Measurements from ENCODE around the gene GALNT16. TPM values are rescaled to one million over a fixed set of nuclear protein-coding genes. Genes with fewer than 3 reads are reported as not detected.
"Not testable (repeated sequence)": the region's sequence is repeated elsewhere in the genome, so short reads cannot be mapped to it uniquely, and the experiment has no call there.

Gene GALNT16
- total RNA-seq, 1 experiment from 2014 or later = 23.9 TPM

DNA sequence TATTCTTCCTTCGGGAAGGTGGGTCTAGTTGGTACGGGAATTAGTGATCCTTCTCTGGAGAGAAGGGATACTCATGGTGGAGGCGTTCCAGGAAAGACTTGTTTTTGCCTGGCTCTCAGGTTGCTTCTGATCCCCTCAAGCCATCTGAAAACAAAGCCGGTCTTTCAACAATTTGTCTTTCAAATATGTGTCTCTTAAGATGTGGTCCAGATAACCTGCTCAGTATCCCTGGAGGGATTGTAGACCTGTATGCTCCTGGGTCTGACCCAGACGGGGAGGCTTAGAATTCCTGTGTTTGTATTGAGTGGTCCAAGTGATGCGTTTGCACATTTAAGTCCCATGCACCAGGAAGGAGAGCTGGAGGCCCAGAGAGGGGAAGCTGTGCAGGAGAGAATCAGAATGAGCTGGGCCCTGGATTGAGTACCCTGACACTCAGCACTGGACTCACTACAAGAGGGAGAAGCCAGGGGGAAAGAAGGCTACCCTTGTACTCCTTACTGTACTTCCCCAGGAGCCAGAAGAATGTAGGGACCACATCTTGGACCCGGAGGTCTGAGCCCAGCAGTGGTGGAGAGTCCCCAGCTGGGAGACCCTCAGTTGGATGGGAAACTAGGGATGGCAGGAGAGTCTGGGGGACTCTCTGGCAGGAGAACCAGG is 97.7 kb downstream of the GALNT16 start:
- DNase-seq (ENCODE audit: extremely low read depth, low read depth) = no peak

DNA sequence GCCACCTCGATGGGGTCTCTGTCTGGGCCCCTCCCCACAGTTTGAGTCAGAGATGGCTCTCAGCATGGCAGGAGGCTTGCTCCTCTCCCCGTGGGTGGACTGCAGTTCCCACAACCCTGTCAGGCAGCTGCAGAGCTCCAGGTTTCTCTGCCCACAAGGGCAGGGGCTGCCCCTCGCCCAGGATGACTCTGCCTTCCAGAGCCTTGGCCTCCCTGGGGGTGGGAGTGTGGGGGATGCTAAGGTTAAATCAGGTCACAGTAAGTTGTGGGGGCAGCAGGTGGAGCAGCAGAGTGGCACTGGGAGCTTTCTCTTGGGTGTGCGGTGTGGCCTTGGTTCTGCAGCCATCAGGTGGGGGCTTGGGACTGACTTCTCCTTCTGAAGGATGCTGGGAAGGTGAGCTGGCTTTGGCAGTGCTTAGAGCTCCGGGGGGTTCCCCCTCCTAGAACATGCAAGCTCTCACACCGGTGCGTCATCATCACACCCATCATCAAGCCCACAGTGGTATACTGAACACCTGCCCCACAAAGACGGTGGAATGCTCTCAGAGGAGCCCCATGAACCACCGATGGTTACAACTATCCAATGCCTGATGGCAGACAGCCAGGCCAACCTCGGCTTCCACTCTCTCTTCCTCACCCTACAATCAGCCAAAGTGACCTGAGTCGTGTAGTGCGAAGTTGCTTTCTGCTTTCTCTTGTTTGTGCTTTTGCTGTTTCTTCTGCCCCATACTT is 98.4 kb downstream of the GALNT16 start:
- DNase-seq (ENCODE audit: extremely low read depth, low read depth) = no peak

DNA sequence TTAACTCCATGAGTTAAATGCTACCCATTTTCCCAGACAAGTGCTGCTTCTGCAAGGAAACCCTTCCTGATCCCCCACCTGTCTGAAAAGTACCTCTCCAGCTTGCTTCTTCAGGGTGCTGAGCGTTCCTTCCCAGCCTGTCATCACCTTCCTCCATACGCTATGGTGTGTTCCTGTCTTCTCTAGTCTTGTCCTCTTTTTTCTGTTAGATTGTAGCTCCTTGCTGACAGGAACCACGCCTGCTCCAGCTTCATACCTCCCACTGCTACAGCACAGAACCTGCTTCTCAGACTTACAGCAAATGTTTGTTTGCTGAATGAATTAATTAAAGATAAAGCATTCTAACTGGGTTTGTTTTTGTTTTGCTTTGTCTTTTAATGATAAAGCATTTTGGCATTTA is 99.0 kb downstream of the GALNT16 start:
- no peak for DNase-seq (ENCODE audit: extremely low read depth, low read depth)

DNA sequence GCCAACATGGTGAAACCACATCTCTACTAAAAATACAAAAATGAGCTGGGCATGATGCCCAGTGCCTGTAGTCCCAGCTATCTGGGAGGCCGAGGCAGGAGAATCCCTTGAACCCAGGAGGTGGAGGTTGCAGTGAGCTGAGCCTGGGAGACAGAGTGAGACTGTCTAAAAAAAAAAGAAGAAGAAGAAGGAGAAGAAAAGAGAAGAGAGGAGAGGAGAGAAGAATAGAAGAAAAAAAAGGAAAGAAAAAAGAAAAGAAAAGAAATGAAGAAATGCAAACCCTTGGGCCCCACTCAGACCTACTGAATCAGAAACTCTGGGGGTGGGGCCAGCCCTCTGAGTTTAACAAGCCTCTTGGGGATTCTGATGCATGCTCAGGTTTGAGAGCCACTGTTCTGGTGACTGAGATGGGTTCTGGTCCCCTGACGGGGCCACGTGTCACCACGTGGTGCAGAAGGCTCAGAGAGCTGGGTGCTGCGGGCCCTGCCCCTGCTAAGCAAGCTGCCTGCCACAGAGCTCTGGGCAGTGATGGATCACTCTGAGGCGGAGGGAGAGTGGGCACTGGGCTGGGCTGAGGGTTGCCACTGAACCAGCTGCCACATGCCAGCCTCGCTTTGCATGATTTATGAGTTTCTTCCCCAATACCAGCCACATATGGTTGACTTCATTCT is 100.6 kb downstream of the GALNT16 start:
- no peak for DNase-seq (ENCODE audit: extremely low read depth, low read depth)

DNA sequence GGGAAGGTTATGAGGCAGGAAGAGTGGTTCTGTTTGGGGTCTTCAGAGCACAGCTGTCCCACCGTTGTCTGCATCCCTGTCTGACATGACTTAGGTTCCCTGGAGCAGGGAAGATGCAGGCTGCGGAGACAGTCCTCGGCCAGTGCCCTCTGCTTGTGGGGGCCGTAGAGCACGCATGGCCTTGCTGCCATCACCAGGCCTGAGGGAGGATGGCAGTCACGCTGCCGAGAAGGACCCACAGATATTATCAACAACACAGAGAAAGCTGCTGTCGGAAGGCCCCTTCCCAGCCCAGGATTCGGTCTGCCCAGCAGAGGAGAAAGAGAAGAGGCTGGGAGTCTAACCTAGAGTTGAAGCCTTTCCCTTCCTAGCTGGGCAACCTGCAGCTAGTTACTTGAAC is 103.1 kb downstream of the GALNT16 start:
- DNase-seq (ENCODE audit: extremely low read depth, low read depth) = no peak

DNA sequence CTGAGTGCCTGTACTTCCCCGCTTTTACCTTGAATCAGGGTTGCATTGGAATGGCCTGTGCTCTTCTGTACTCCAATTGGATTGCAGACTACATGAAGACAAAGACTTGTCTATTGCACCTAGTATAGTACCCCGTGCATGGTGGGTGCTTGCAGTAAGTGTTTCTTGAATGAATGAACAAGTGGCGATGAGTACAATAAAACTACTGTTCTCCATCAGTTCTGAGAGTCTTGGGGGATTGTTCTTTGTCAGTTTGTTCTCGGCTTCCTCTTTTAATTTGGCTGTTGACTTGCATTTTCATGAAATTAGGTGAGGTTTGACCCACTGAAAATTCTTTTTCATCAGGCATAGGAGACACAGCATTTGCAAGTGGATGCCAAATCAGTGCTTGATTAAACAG is 104.0 kb downstream of the GALNT16 start:
- DNase-seq (ENCODE audit: extremely low read depth, low read depth) = no peak

DNA sequence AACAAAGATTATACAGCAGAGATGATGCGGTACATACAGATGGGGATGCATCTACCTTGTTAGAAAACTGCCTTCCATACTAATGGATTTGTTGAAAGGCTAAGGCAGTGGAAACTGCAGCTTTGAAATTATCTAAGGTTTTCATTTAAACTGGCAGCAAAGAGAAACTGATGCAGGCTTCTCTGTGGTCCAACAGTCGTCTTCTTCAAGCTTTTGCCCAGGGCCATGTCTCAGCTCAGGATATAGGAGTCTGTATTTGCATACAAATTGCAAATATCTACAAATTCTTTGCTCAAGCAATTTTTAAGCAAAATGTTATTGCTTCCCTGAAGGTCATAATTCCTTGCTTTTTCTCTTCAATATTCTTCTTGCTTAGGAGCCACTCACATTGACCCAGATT is 104.4 kb downstream of the GALNT16 start:
- no peak for DNase-seq (ENCODE audit: extremely low read depth, low read depth)

DNA sequence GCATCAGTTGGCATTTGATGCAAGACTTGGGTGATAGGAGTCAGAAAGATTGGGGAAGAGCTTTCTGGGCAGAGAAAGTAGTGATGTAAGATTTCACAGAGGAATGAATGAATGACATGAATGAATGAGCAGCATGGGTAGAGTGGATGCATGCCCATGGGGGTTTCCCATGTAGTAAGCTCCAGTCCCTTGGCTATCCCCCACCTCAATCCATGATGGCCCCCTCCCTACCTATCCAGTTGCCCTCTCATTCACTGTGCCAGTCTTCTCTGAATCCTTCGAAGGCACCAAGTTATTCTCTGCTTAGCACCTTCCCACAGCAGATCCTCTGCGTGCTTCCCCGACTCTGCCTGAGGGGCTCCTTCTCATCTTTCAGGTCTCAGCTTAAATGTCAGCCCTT is 106.1 kb downstream of the GALNT16 start:
- no peak for DNase-seq (ENCODE audit: extremely low read depth, low read depth)

DNA sequence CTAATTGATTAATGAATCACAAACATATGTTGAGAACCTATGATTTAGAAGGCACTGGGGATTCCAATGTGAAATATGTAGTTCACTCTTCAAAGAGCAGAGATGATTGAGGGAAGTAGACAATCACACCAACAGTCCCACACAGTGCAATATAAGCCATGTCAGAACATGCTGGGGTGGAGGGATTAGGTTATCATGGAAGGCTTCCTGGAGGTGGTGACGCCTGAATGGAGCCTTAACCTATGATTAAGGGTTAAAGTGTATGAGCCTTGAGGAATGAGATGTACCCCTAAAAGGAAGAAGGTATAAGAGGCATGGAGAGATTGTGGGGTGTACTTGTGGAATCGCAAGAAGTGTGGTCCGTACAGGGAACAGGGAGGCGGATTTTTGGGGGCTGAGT is 106.8 kb downstream of the GALNT16 start:
- DNase-seq (ENCODE audit: extremely low read depth, low read depth) = no peak

DNA sequence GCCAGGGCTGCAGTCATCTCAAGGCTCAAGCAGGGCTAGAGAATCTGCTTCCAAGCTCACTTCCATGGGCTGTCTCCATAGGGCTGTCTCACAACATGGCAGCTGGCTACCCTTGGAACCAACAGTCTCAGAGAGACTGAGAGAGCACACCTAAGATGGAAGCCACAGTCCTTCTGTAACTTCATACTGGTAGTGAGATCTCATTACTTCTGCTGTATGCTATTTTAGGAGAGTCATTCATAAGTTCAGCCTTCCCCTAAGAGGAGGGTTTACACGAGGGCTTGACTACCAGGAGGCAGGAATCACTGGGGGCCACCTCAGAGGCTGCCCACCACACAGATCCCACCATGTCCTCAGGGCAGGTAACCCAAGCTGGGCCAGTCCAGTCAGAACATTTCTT is 108.4 kb downstream of the GALNT16 start:
- DNase-seq (ENCODE audit: extremely low read depth, low read depth) = no peak

DNA sequence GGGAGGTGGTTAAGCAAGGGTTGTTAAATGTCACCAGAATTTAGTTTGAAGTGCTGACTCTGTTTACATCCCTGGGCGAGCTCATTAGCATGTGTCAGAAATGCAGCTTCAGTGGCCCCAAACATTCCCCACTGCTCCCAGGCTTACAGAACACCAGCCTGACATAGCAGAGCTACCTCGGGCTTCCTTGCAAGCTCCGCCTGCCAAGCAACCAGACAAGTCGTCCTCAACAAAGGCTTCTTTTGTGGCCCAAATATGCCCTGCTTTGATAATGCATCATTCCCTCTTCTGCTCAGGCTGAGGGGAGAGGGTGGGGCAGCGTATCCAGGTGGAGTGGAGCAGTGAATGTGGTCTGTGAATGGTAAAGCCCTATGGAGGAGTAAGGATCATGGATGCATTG is 110.1 kb downstream of the GALNT16 start:
- no peak for DNase-seq (ENCODE audit: extremely low read depth, low read depth)

DNA sequence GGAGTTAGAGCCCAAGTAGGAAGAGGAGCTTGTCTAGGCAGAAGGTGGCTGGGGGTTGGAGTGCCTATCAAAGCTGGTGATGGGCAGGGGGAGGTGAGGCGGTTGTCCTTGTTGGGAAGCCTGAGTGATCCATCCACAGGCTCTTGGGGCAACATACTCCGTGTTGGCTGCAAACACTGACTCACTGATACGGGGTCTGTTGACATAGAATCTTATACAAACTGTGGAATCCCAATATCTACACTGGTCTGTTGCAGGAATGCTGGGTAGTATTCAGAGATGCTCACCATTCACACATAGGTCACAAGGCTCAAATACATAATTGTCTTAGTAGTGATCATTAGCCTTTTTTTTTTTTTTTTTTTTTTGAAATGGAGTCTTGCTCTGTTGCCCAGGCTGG is 112.2 kb downstream of the GALNT16 start:
- no peak for DNase-seq (ENCODE audit: extremely low read depth, low read depth)

DNA sequence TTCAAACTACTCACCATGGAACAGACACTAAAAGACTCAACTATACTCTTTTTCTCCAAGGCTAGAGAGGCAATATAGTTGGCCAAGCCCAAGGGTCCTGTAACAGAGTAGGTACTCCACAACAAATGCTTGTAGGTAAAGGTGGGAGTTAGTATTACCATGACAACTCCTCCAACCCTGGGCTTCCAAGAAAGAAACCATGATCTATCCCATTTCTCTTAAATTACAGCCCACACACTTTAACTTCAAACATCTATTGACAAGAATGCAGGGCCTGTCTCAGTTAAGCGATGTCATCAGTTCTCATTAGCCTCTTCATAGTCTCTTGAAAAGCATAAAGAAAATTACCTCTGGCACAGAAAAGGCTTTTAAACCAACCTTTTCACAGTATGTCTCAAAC is 113.1 kb downstream of the GALNT16 start:
- DNase-seq (ENCODE audit: extremely low read depth, low read depth) = no peak

DNA sequence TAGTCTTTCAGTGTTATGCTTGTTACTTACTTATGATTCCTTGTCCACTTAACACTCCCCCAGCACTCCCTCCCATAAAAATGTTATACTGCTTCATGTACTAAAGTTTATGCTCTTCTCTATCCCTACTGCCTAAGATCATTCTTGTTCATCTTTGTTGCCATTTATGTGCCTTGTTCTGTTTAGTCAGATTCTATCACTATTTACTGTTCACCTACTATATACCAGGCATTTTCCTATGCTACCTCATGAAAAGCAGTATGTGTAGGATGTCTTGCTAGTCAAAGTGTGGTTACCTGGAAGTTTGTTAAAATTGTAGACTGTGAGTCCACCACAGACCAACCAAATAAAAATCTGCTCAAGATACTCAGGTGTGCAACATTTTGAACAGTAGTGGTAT is 114.3 kb downstream of the GALNT16 start:
- no peak for DNase-seq (ENCODE audit: extremely low read depth, low read depth)

DNA sequence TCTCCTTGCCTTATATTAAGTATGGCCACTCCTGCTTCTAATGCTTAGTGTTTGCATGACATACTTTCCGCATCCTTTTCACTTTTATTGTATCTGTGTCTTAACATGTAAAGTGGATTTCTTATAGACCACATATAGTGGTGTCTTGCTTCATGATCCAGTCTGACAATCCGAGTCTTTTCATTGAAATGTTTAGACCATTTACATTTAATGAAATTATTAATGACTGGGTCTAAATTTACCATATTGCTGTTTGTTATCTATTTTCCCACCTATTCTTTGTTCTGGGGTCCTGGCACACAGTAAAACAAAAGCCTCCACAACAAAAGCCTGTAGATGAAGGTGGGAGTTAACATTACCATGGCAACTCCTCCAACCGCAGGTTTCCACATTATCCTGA is 115.2 kb downstream of the GALNT16 start:
- DNase-seq (ENCODE audit: extremely low read depth, low read depth) = no peak

DNA sequence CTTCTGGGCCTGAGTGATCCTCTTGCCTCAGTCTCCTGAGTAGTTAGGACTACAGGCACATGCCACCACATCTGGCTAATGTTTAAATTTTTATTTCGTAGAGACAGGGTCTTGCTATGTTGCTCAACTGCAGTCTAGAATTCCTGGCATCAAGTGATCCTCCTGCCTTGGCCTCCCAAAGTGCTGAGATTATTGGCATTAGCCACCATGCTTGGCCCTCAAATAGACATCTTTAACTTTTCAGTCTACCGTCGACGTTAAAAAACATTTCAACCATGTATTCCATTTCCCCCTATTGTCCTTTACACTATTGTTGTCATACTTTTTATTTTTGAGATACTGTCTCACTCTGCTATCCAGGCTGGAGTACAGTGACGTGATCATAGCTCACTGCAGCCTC is 115.8 kb downstream of the GALNT16 start:
- DNase-seq (ENCODE audit: extremely low read depth, low read depth) = no peak

DNA sequence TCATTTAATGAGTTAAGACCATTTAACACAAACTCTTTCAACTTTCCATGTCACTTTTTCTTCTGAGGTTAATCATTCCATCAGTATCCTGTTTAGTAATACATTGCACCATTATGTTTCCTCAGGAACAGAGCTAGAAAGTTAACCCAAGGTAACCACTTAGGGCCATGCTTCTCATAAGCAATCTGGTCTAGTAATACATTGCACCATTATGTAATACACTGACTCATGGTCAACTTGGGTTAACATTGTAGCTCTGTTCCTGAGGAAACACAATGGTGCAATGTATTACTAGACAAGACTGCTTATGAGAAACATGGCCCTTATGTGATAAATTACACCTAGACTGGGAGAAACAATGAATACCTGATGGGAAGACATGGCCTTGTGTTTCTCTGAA is 116.5 kb downstream of the GALNT16 start:
- DNase-seq (ENCODE audit: extremely low read depth, low read depth) = no peak

DNA sequence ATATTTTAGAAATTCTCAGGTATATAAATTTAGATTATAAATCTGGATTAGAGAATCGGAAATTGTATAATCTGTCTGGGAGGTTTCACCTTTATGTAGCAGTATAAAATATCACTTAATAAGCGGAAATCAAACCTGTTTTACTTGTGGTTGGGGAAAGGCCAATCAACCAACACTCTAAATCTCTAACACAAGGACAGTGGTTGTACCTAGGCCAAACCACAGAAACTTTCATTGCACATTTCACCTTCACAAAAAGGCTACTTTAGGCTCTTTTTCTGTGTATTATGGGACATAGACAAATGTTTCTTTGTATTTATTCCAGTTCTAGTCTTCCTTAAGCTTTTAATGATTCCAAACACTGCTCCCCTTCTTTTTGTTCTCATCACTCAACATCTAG is 118.3 kb downstream of the GALNT16 start:
- no peak for DNase-seq (ENCODE audit: extremely low read depth, low read depth)

DNA sequence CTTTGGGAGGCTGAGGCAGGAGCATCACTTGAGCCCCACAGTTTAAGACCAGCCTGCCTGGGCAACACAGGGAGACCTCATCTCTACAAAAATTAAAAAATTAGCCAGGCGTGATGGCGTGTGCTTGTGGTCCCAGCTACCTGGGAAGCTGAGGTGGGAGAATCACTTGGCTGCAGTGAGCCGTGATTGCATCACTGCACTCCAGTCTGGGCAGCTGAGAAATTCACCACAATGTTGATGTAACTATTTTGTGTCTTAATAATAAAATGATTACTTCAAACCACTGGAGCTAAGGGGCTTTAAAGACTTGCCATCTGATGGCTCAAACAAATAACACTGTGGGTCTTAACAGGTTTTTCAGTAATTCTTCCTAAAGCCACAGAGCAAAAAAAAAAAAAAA is 127.4 kb downstream of the GALNT16 start:
- DNase-seq (ENCODE audit: extremely low read depth, low read depth) = no peak

DNA sequence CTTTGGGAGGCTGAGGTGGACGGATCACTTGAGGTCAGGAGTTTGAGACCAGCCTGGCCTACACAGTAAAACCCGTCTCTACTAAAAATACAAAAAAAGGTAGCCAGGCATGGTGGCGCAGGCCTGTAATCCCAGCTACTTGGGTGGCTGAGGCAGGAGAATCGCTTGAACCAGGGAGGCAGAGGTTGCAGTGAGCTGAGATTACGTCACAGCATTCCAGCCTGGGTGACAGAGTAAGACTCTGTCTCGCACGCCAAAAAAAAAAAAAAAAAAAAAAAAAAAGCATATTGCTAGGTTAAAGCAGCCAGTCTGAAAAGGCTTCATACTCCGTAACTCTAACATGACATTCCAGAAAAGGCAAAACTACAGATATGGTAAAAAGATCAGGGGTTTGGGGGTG is 131.4 kb downstream of the GALNT16 start:
- DNase-seq (ENCODE audit: extremely low read depth, low read depth) = not testable (repeated sequence)

DNA sequence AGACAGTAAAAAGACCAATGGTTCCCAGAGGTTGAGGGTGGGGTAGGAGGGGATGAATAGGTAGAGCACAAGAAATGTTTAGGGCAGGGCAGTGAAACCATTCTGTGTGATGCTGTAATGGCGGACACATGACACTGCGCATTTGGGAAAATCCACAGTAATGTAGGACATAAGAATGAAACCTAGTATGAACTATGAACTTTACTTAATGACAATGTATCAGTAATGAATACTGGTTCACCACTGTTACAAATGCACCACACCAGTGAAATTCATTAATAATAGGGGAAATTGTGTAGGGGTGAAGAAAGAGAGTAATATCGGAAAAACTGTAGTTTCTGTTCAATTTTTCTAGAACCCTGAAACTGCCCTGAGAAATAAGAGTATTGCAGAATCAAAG is 132.5 kb downstream of the GALNT16 start:
- no peak for DNase-seq (ENCODE audit: extremely low read depth, low read depth)

DNA sequence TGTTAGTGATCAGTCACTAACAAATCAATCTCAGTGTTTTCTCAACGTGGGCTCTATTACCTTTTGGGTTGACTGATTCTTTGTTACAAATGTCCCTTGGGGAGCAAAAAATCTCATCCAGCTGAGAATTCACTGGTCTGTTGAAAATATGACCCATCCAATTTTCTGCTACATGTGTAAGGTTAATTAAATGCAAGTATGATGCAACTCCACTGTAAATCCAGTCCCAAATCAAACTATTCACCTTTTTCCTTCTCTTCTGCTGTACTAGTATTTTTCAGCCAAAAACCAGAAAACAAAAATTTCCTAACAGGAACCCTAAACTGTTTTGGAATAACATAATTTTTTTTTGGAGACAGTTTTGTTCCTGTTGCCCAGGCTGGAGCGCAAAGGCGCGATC is 136.0 kb downstream of the GALNT16 start:
- no peak for DNase-seq (ENCODE audit: extremely low read depth, low read depth)

Data from NCI-H460 (cell line).